HG03432 (cell line): ENCODE results near the gene FIBCD1.
"Not testable (repeated sequence)": the region's sequence is repeated elsewhere in the genome, so short reads cannot be mapped to it uniquely, and the experiment has no call there.

Experiments
- ATAC-seq: cut with Tn5 transposase; IDR thresholded peaks from one replicate; pipeline ENCODE4 v1.9.1; 2021; ENCODE audit warnings: mild to moderate bottlenecking, moderate library complexity; ENCODE audit not compliant: unreplicated experiment

FIBCD1 gene

DNA sequence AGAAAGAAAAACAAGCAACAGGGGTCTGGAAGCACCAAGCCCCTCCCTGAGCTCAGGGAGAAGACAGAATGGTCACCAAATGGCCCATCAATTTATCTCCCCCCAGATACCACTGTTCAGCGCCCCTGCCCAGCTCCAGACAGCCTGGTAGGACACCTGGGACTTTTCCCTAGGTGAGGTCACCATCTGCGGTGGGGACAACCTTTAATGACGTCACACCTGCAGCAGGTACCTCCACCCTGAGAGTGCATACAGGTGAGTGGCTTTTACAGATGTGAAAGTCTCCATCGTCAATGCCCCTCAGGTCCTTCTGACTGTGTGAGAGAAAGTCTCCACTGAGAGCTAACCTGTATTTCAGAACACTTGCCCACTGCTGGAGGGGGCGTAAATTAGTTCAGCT lies 35.6 kb upstream of the FIBCD1 start:
- no peak for ATAC-seq

DNA sequence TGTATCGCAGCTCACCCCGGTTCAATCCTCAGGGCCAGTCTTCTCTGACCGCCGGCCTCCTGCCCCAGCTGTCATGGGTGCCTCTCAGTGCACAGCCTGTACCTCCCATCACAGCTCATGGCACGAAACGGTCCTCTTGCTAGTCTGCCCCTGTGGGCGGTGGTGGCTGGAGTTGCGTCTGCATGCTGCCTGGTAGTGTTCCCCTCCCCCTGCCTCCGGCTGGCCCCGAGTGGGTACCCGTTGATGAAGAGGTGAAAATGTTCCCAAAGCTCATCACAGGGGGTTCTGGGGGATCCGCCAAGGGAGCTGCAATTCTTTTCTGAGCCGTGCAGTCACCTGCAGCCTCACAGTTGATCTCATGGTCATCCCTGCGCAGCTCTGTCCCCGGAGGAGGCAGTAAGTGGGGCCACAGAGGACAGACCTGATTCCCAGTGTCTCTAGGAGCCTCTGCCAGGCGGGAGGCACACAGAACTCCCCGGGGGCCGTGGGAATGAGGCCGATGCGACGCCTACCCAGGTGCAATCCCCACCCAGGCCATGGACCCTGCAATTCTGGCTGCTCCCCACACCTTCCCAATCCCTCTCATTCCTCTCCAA lies 34.7 kb upstream of the FIBCD1 start:
- ATAC-seq, result no peak

DNA sequence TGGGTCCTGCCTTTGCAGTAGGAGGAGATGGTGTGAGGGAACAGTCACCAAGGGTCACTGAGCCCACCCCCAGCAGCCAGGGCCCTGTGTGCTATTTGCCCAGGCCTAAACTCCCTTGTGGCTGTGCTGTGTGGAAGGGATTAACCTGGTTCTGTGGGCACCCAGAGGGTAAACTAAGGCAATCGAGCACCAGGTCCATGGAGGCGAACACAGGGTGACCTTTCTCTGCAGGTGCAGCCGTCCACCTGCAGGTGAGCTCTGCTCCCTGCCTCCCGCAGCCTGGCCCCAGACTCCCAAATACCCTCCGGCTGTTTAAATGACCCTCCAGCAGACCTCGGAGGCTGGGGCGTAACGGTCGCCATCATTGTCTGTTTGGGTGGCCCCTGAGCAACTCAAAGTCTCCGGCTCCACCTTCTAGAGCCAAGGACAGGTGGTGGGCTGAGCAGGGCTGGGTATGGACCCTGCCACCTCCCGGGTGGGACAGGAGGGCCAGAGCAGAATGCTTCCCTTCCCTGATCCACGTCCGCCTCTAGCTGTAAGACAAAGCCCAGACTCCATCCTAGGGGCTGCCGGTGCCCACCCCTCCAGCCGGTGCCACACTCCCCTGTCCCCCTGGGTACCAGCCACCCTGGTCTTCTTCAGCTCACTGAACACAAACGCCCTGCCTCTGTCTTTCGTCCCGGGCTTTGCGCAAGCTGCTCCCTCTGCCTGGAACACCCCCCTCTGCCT lies 34.1 kb upstream of the FIBCD1 start:
- no peak for ATAC-seq

DNA sequence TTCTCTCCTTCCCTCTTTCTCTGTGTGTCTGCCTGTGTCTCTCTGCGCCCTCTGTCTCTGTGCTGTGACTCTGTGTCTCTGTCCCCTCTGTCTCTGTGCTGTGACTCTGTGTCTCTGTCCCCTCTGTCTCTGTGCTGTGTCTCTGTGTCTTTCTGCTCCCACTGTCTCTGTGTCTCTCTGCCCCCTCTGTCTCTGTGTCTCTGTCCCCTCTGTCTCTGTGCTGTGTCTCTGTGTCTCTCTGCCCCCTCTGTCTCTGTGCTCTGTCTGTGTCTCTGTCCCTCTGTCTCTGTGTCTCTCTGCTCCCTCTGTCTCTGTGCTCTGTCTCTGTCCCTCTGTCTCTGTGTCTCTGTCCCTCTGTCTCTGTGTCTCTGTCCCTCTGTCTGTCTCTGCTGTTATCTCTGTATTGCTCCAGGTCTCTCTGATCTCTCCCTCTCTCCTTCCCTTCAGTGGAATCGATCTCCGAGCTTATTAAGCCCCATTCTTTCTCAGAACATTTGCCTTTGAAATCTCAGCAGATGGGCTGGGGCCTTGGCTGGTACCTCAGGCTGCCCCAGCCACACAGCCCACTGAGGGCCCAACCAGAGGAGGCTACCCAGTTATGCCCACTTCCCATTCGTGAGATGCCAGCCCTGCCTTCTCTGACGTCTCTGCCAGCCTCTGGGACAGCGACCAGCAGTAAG lies 33.4 kb upstream of the FIBCD1 start:
- no peak for ATAC-seq

DNA sequence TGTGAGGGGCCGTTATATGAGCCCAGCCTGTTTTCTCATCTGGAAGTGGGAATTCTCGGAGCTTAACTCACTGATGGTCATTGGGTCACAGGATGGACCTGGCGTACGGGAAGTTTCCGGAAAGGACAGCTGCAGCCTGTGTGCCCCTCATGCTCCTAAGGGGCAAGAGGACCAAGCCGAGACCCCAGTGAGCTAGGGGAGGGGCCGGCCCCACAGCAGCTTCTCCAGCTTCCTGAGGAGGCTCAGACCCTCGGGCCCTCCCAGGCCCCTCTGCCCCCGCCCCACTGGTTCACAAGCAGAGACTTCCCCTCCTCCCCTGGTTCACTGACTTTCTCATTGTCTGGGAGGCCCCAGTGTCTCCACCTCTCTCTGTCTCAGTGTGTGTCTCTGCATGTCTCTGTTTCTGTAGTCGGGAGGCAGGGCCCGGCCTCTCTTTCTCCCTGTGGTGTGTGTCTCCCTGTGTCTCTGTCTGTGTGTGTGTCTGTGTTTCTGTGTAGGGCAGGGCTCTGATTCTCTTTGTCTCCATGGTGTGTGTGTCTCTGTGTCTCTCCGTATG lies 32.3 kb upstream of the FIBCD1 start:
- ATAC-seq, result no peak

DNA sequence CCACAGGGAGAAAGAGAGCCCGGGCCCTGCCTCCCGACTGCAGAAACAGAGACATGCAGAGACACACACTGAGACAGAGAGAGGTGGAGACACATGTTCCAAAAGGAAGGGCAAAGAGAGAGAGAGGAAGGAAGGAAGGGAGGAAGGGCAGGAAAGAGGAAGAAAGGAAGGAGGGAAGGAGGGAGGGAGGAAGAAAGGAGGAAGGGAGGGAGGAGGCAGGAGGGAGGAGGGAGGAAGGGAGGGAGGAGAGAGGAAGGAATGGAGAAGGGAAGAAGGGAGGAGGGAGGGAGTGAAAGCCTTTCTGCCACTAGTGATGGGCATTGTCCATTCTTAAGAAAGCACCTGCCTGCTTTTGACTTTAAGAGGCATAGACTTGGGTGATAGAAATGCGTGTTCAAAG lies 31.8 kb upstream of the FIBCD1 start:
- ATAC-seq, result no peak

DNA sequence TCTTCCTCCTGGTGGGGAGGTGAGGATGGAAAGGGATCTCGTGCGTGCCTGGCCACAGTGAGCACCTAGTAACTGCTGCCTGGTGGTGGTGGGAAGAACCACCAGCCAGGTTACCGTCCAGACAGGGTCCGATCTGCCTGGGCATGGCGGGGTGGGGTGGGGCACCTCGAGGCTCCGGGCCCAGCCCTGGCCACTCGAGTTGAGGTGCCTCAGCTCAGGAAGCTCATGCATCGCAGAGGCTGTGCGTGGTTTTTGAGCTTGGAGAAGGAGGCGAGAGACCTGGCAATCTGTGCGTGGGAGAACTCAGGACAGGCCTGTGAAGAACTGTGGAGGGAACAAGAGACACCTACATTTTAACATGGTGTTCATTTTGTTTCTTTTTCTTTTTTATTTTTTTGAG lies 31.0 kb upstream of the FIBCD1 start:
- no peak for ATAC-seq

DNA sequence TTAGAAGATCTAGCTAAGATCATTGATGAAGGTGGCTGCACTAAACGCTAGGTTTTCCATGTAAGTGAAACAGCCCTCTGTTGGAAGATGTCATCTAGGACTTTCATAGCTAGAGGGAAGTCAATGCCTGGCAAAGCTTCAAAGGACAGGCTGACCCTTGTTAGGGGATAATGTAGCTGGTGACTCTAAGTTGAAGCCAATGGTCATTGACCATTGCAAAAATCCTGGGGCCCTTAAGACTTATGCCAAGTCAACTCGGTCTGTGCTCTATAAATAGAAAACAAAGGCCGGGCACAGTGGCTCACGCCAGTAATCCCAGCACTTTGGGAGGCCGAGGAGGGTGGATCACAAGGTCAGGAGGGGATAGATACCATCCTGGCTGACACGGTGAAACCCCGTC lies 26.6 kb upstream of the FIBCD1 start:
- ATAC-seq, result no peak

DNA sequence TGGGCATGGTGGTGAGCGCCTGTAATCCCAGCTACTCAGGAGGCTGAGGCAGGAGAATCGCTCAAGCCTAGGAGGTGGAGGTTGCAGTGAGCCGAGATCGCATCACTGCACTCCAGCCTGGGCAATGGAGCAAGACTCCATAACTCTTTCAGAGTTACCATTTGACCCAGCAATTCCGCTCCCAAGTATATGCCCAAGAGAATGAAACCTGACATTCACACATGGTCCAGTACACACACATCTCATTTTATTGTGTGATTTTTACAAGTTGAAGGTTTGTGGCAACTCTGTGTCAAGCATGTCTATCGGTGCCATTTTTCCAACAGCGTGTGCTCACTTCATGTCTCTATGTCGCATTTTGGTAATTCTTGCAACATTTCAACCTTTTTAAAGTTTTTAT lies 24.9 kb upstream of the FIBCD1 start:
- ATAC-seq, result no peak

DNA sequence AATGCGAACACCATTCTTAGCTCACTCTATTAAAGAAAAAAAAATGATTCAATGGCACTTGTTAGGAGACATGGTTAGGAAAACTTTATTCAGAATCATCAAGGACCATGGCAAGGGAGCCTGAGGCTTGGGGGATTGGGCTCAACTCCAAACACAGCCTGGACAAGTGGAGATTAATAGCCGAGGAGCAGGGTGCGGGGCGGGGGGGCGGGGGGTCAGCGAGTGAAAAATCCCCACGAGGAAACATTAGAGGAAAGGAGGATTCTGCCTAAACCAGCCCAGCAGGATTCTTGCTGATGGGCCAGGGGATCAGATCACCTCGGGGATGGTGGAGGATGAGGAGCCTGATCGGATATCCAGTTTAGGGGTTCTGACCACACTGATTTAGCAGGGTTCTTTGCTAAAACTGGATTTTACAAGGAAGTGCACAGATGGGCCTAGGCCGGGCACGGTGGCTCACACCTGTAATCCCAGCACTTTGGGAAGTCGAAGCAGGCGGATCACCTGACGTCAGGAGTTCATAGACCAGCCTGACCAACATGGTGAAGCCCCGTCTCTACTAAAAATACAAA lies 24.4 kb upstream of the FIBCD1 start:
- ATAC-seq, result no peak

DNA sequence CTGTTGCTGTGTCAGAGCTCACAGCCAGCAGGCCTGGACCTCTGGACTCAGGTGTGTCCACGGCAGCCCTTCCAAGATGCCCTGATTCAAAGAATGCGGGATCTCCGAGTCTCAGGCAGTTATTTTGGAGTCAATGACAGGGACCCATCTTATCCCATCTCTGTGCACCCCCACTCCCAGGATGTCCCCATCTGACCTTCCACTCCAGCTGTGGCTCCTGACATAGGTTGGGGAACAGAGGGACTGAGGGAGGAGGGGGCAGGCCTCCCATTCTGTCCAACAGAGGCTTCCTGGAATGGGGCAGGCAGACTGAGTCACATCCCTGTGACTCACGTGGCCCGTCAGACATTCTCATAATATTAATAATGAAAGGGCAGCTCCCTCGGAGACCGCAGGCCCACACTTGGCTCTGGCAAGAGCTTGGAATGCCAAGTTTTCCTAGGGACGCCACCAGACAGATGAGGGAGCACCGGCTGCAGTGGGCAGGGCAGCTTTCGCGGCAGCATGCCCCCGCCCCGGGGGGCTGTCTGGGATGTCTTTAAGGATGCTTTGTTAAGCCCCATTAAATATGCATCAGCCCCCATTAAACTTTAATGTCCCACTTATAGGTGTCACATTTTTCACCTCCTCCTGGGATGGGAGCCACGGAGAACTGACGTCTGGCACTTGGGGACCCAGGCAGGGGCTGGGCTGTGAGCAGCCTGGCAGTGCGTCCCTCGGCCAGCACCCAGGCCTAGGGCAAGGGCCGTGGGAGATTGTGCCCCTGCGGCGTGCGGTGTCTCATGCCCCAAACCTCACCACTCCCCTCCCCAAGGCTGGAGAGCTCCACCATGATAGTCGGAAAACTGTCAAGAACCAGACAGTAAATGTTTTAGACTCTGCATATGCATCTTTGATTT lies 23.6 kb upstream of the FIBCD1 start:
- no peak for ATAC-seq

DNA sequence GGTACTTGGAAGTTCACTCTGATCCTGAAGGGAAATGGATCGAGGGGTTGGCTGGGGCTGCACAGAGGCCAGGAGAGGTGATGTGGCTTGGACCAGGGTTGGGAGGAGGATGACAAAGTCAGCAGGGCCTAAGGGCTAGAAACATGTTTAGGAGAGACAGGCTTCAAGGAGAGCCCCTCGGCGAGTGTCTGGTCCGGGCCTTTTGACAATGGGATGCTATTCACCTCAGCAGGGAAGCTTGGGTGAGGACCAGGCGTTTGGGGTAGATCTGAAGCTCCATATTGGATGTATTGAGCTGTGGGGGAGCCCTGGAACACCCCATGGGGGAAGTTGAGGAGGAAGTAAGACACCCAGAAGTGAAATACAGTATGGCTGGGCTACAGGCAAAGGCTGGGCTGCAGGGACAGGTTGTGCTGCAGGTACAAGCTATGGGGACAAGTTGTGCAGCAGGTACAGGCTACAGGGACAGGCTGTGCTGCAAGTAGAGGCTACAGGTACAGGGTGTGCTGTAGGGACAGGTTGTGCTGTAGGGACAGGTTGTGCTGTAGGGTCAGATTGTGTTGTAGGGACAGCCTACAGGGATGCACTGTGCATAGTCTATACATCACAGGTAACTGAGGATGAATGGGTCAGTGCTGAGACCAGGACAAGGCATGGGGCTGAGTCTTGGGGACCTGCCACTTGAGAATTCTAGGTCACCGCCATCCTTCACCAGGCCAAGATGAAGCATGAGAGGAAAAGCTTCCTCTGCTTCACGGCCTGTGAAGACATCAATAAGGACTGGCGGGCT lies 22.7 kb upstream of the FIBCD1 start:
- no peak for ATAC-seq

DNA sequence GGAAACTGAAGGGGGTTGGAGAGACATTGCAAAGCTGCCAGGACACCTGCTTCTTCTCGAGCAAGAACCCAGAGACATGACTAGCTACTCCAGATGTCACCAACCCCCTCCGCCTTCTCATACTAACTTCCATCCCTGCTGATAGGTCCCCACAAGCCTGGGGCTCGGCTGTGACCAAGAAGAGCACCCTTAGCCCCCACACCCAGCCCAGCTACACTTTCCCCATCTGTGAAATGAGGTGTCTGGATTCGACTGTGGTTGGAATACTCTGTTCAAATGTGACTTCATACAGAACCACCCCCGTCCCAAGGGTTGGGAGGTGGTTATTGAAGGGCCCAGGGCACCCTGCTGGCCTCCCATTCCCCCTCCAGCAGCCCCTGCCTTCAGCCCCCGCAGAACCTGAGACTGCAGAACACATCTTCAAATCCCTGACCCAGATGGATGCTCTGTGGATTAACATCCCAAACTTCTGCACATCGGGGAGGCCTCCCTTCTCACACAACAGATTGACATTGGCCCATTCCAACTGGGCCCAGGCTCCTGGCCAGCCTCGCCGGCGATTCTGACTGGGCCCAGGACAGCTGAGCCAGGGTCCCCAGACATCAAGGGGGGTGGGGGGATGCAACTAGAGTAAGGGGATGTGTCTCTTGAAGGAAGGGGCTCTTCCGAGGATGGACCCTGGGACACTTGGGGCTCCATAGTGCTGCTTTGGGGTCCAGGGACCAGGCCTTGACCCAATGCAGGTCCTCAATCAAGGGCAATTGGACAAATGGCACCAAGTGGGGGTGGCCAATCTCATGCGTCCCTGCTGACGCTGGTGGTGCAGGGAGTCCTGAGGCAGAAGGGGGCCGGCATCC lies 21.7 kb upstream of the FIBCD1 start:
- no peak for ATAC-seq

DNA sequence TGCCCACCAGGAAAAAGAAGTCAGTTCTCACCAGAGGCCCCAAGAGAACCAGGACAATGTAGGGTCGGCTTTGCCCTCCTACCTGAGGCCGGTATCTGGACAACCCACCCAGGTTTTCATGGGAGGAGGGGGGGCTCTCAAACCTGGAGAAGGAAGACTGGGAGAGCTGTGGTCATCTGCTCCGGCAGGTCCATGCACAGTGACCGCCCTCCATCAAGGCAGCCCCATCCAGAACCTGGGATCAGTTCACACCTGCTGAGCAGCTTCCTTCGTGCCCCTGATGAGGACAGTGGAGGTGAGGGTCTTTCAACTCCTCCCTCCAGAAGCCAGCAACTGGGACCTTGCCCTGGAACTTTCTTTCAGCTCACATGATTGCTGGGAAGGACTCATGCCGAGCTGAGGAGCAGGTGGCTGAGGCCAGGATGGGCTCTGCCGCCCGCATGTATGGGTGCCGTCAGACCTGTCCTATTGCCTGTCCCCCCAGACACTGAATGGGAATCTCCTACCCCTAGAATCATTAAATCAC lies 20.8 kb upstream of the FIBCD1 start:
- ATAC-seq, result no peak

DNA sequence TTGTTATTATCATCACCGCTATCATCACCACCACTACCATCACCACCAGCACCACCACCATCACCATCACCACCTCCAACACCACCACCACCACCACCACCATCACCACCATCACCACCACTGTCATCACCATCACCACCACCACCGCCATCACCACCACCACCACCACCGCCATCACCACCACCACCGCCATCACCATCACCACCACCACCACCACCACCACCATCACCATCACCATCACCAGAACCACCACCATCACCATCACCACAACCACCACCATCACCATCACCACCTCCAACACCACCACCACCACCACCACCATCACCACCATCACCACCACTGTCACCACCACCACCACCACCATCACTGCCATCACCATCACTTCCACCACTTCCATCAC lies 19.5 kb upstream of the FIBCD1 start:
- ATAC-seq, result not testable (repeated sequence)

DNA sequence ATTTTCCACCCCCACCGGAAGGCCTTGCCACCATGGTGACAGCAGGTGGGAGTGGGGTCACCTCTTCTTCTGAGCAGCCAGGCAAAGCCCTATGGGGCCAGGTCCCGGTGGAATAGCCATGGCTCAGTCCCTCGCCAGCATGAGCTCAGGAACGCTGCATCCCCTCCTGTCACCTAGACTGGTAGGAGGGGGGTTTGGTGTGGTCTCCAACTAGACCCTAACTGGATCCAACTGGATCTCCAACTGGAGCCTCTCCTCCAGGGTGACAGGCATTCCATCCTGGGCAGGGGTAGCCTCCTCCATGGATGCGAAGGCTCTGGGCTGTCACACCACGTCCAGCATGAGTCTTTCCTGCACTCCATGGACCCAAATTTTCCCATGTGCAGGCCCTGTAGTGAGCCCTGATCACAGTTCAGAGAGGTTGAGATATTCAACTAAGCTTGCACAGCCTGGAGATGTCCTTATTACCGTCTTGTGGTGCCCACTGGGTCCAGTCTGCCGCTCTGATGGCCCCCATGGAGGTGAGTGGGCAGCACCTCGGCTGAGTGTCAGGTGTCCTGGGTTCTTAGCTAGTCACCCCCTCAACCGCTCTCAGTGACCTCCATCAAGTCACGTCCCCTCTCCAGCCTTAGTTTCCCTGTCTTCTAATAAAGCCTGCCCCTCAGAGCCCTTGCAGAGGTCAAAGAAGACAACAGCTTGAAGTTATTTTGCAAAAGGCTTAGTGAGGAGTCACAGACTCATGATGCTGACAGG lies 18.6 kb upstream of the FIBCD1 start:
- no peak for ATAC-seq

DNA sequence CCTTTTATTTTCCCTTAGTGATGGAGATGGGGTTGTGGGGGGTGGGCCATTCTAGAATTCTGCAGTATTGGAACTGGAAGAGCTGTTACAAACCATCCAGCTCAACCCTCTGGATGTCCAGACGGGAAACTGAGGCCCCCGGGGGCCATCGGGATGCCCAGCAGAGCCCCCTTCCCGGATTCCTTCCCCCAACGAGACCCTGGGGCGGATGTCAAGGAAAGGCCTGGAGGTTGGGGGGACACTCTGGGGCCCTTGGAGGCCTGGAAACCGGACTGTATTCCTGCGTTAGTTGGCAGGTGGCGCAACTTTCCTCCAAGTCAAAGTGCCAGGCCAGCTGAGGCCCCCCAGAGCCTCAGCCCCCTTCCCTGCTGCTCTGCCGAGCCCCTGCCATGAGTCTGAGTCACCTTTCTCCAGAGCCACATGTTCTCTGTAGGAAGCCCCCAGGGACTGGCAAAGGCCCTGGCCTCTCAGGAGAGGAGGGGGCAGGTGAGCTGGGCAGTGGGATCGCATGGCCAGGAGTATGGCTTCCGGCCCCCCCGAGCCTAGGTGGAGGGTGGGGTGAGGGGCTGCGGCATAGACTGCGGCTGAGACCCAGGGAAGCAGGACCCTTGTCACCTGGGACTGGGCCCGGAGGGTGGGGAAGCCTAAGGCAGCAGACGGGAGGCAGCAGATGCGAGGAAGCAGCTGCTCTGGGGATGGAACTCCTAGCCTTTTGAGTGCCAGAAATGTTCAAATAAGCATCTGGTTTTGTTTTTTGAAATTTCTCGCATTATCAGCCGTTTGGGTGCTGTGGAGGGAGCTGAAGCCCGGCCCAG lies 17.8 kb upstream of the FIBCD1 start:
- ATAC-seq, result no peak
